ENCODE measurements around the gene MB21D2. TPM values are rescaled to one million over a fixed set of nuclear protein-coding genes. Genes with fewer than 3 reads are reported as not detected.

The MB21D2 gene
- total RNA-seq, 1 experiment from 2014 or later: 3.0 TPM

DNA sequence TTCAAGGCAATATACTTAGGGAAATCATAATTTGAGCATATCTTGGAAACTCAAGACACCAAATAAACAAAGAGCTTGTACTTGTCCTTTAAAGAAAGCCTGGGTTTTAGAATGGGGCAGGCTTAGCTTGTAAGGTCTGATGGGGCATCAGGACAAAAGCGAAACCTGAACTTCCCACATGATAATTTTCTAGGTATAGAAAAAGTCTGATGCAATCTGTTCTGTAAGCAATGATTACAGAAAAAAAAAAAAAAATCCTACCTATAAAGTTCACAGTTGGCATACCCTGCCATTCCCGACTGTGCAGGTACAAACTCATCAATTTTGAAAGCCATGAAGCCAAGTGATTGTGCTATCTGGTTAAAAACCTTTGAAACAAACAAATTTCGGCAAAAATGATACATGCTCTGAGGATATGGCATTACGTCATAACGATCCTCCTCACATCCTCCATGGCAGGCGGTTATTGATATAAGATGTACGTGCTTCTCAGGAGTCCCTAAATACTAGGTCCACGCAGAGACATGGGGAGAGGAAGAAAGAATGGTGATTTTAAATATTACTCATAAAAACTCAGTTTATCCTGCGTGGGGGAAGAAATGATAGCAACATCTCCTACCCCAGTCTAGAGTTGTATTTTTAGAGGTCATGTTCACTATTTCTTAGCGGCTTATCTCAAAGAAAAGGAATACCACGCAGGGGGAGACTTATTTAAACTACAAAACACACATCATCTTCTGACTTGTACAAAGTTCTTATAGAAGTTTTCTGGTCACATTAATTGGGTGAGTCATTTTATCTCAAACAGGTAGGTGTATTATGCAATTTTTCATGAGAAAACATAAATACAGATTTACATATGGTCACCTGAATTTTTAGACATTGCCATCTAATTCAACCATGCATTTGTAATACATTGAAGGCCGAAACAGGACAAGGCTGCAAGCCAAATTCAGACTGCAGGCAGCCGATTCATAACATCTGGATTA lies 27.0 kb downstream of the MB21D2 start:
- no peak for DNase-seq (ENCODE audit: low spot score)

- DNase-seq (ENCODE audit: low spot score): no peak
Observed at GRCh38 chr3:192889679-192890078, 28.0 kb downstream of the MB21D2 start.

DNA sequence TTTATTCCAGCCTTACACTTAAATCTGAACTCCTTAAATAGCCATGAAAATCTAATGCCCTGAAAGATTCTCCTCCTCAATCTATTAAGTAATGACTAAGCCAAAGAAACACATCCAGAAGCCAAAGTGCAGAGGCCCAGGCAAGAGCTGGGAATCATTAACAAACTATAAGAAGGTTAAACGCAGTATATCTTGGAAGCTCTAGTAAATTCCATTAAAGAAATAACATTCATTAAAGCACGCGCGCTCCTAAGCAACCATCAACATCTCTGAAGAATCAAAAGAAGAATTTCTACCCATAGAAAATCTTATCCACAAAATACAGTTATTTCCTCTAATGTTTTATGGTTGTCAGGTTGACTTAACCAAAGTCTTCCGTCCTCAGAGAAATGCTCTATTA lies 29.5 kb downstream of the MB21D2 start:
- DNase-seq (ENCODE audit: low spot score): peak; percentile 33

DNA sequence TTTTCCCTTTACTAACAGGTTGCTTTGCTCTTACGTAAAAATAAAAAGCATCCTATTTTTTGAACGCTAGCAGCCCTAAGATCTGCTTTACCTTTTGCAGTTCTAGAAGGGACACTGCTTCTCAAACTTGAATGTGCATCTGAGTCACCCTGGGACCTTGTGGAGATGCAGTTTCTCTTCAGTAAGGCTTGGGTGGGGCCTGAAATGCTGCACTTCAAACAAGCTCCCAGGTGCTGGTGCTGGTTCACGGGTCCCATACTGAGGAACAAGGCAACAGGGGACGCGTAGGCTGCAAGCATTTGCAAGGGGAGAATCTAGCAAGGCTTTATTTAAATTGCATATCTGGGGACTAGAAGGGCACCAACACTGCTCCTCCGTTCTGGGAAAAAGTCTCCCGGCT lies 30.0 kb downstream of the MB21D2 start:
- DNase-seq (ENCODE audit: low spot score): no peak

DNA sequence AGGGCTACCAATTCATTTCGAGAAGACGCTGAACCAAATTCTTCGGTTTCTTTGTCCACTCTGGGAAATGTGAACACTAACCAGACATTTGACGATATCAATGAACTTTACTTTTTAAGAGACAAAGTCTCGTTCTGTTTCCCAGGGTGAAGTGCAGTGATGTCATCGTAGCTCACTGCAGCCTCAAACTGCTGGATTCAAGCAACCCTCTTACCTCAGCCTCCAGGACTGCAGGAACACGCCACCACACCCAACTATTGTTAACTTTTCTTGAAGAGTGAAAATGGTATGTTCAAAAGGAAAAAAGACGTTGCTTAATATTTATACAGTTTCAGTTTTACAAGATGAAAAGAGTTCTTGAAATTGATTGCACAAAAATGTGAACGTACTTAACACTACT lies 30.6 kb downstream of the MB21D2 start:
- no peak for DNase-seq (ENCODE audit: low spot score)

GRCh38 chr3:192884777-192885773 lies 32.6 kb downstream of the MB21D2 start:
- DNase-seq (ENCODE audit: low spot score): no peak

- no peak for DNase-seq (ENCODE audit: low spot score)
Observed at GRCh38 chr3:192883512-192883911, 34.1 kb downstream of the MB21D2 start.

GRCh38 chr3:192881159-192881786 lies 36.4 kb downstream of the MB21D2 start:
- no peak for DNase-seq (ENCODE audit: low spot score)

- no peak for DNase-seq (ENCODE audit: low spot score)
Observed at GRCh38 chr3:192880313-192880712, 37.3 kb downstream of the MB21D2 start.

GRCh38 chr3:192879346-192880031 lies 38.2 kb downstream of the MB21D2 start:
- peak; percentile 50 for DNase-seq (ENCODE audit: low spot score)

GRCh38 chr3:192875971-192876565 lies 41.6 kb downstream of the MB21D2 start:
- DNase-seq (ENCODE audit: low spot score): no peak

GRCh38 chr3:192870822-192871221 lies 46.8 kb downstream of the MB21D2 start:
- no peak for DNase-seq (ENCODE audit: low spot score)

GRCh38 chr3:192869131-192870031 lies 48.3 kb downstream of the MB21D2 start:
- no peak for DNase-seq (ENCODE audit: low spot score)

GRCh38 chr3:192867645-192868044 lies 50.0 kb downstream of the MB21D2 start:
- no peak for DNase-seq (ENCODE audit: low spot score)

DNA sequence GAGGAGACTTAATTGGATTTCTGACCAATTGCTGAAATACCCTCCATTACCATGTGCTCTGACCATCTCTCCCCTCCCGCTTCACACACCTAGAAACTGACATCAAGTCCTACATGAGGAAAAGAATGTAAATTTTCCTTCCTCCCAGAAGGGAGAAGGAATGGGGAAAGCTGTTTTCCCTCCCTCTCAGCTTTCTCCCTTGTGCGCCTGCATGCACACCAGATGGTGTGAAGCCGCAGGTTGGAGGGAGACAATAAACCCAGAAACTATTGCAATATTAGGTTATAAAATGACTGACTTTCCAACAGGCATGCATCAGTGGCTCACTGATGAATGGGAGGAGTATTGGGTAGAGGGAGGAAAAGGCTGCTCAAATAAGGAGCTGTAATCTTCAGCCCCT lies 50.9 kb downstream of the MB21D2 start:
- no peak for DNase-seq (ENCODE audit: low spot score)

- DNase-seq (ENCODE audit: low spot score): no peak
Observed at GRCh38 chr3:192864941-192865340, 52.7 kb downstream of the MB21D2 start.

DNA sequence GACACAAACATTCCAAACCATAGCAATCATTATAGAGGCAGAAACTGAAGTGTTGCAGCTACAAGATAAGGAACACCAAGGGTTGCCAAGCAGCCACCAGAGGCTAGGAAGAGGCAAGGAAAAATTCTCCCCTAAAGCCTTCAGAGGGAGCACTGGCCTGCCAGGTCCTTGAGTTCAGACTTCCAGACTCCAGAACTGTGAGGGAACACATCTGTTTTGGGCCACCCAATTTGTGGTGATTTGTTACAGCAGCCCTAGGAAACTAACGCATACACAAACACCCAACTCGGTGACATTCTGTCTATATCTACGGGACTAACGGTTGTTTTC lies 54.6 kb downstream of the MB21D2 start:
- DNase-seq (ENCODE audit: low spot score): no peak

GRCh38 chr3:192862408-192863090 lies 55.1 kb downstream of the MB21D2 start:
- no peak for DNase-seq (ENCODE audit: low spot score)

DNA sequence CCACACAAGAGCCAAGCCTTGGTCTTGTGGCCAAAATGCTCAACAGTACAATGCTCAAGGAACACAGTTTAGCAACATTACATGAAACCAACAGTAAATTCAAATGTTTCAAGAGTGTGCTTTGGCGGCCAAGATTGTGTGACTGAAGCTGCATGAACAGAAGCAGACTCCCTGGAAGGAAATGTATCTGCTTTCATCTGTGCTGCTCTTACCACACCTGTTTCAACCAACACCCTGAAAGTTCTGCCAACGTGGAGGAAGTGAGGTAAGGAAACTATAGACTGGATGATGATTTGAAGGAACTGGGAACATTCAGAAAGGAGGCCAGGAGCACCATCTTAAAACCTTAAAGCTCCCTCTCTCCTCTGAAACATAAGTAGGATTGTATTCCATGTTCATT lies 55.7 kb downstream of the MB21D2 start:
- no peak for DNase-seq (ENCODE audit: low spot score)
